GM11168 (cell line): ENCODE results near the gene RNF157.

Source experiments
- in situ Hi-C: fragments of 300-500 bp; cut with MboI; formaldehyde crosslinking; loops from one replicate; pipeline ENCODE4 v1.12.0; 2022; ENCODE audit warnings: low sequenced_read_pairs; ENCODE audit not compliant: unreplicated experiment

Gene RNF157

GRCh38 chr17:76135810-76136188, 104.5 kb downstream of the RNF157 start:
- in situ Hi-C loops, result no loop called here

DNA sequence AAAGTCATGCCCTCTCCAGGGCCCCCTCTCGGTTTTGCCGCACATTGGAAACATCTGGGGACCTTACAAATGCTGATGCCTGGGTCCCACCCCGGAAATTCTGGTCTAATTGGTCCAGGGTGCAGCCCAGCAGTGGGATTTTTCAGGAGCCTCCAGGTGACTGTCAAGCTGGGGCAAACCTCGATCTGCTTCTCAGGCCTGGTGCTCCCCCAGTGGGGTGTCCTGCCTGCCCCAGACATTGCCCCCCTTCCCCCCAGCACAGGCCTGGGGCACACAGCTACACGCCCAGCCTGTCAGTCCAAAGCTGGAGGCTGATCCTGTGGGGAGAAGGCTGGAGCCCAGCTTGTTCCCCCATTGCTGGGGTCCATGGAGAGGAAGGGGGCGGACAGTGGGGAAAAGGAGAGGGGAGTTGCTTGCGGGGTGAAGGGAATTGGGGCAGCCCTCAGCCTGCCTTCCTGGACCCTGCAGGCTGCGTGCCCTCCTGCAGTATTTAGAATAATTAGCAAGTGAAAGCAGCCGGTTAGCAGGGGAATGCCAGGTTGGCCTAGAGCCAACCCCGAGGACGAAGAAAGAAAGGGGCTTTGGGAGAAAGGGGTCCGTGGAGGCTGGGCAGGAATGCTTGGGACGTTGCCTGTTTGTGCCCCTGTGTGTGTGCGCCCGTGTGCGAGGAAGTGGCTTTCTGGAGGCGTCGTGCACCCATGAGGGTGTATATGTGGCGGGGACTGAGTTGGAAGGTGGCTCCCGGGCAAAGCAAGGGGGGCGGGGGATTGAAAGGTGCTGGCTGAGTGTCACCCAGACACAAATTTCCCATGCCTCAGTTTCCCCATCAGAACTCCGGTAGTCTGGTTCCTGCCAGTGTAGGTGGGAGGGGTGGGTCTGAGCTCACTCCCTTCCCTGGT, 105.1 kb downstream of the RNF157 start:
- in situ Hi-C loops, result no loop called here

- in situ Hi-C loops, result no loop called here
These were observed 107.5 kb downstream of the RNF157 start for GRCh38 chr17:76132574-76133338.

- in situ Hi-C loops, result no loop called here
These were observed 108.4 kb downstream of the RNF157 start for GRCh38 chr17:76131692-76132573.

GRCh38 chr17:76131051-76131691, 109.1 kb downstream of the RNF157 start:
- in situ Hi-C loops, result no loop called here

GRCh38 chr17:76130473-76130872, 109.8 kb downstream of the RNF157 start:
- in situ Hi-C loops, result no loop called here

DNA sequence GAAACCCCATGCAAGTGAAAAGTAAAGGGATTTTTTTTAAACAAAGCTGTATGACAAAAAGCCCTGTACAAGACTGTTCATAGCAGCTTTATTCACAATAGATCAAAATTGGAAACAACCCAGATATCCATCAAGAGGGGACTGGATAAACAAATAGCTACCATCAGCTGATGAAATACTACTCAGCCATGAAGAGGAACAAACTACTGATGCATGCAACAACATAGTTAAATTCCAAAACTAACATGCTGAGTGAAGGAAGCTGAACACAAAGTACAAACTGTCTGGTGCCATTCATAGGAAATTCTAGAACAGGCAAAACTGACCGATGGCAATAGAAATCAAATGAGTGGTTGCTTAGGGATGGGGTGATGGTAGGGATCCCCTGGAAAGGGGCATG, 114.4 kb downstream of the RNF157 start:
- in situ Hi-C loops, result loop anchor here (10.0 kb wide), 1 partner anchor 49 kb away; no protein-coding TSS in a partner anchor

DNA sequence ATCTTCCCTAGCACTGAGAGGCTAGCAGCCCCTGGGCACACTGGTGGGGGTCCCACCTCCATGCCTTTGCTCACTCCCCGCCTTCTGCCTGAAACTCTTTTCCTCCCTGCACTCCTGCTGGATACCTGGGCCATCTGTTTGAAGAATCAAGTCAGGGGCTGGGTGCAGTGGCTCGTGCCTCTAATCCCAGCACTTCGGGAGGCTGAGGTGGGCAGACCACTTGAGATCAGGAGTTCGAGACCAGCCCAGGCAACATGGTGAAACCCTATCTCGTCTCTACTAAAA, 115.0 kb downstream of the RNF157 start:
- in situ Hi-C loops, result loop anchor here (10.0 kb wide), 1 partner anchor 49 kb away; no protein-coding TSS in a partner anchor

- in situ Hi-C loops, result loop anchor here (10.0 kb wide), 1 partner anchor 50 kb away; no protein-coding TSS in a partner anchor
These were observed 115.5 kb downstream of the RNF157 start for GRCh38 chr17:76124582-76125390.

DNA sequence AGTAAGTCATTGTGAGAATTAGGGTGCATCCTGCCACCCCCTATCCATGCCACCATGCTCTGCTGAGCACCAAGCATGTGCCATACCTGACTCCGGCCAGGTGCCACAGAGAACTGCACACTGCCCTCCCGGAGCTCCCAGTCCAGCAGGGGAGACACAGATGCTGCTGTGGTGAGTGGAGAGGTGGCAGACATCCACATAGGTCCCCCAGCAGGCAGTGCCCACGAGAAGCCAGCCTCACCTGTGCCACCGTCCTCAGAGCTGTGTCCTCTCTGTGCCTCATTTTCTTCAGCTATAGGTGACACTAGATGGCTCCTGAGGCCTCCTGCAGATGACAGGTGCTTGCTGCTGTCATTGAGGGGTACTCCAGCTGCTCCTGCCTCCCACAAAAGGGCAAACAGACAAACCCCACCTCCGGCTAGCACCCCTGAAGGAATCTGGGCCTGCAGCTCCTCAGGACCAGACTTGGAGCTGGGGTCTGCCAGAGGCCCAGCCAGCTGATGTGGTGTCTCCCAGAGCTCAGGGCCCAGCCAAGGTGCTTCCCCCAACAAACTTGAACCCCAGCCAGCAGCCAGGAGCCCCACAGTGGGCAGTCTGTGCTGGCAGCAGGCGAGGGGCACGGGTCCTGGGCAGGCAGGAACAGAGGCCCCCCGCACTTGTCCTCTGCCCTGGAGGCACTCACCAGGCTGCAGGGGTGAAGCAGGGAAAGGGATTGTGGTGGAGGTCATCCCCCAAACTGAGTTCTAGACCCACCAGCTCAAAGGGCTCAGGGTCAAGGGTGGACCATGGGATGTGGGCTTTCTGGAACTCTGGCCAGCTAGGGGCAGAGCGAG, 116.3 kb downstream of the RNF157 start:
- in situ Hi-C loops, result loop anchor here (10.0 kb wide), 1 partner anchor 51 kb away; no protein-coding TSS in a partner anchor

DNA sequence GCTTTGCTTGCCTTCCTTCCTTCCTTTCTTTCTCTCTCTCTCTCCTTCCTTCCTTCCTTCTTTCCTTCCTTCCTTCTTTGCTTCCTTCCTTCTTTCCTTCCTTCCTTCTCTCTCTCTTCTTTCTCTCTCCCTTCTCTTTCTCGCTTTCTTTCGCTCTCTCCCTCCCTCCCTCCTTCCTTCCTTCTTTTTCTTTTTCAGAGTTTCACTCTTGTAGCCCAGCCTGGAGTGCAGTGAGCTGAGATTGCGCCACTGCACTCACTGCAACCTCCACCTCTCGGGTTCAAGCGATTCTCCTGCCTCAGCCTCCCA, 117.1 kb downstream of the RNF157 start:
- in situ Hi-C loops, result loop anchor here (10.0 kb wide), 1 partner anchor 52 kb away; no protein-coding TSS in a partner anchor

DNA sequence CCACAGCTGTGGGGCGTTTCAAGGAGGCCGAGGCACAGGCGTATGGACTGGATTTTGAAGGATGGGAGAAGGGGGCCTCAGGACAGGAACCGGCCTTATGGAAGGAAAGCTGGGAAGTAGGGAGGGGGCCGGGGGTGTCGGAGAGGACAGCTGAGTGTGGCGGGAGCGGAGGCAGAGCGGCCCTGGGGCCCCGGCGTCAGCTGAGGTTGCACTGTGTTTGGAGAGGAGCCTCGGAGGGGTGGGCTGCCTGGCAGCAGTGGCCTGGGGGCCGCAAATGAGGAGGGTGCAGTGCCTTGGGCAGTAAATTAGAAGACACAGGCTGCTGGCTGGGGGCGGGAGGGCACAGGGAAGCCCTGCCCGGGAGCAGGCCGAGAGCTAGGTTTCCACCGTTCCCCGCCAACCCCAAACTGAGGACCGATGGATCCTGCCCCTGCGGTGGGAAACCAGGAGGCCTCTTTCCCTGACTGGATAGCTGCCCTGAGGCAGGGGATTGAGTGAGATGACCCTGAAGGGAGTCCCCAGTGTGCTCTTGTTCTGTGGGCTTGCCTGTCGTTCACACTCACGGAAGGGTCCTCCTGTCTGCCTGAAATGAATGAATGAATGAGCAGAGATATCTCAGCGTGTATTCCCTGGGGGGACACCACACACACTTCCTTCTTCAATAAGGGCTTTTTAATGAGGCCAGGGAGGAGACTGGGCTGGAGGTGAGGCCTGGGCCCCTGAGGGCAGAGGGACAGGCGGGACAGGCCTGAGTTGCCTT, 117.7 kb downstream of the RNF157 start:
- in situ Hi-C loops, result loop anchor here (10.0 kb wide), 1 partner anchor 52 kb away; no protein-coding TSS in a partner anchor

GRCh38 chr17:76121932-76122430, 118.3 kb downstream of the RNF157 start:
- in situ Hi-C loops, result loop anchor here (10.0 kb wide), 1 partner anchor 53 kb away; no protein-coding TSS in a partner anchor

- in situ Hi-C loops, result loop anchor here (10.0 kb wide), 1 partner anchor 54 kb away; no protein-coding TSS in a partner anchor
These were observed 119.7 kb downstream of the RNF157 start for GRCh38 chr17:76120658-76121008.

GRCh38 chr17:76119409-76120371, 120.6 kb downstream of the RNF157 start:
- in situ Hi-C loops, result loop anchor here (5.0 to 10.0 kb wide), 2 partner anchors 55 to 163 kb away; no protein-coding TSS in a partner anchor

GRCh38 chr17:76115138-76115754, 125.0 kb downstream of the RNF157 start:
- in situ Hi-C loops, result loop anchor here (5.0 kb wide), 1 partner anchor 167 kb away; no protein-coding TSS in a partner anchor
